Cerebellar cortex (tissue), 1 donor: ENCODE measurements around the gene ZBTB7C.

ENCODE experiments used
- DNase-seq: peaks from one replicate; pipeline ENCODE4 v3.0.0-alpha.2; 2015; ENCODE audit warnings: low spot score

The ZBTB7C gene

DNA sequence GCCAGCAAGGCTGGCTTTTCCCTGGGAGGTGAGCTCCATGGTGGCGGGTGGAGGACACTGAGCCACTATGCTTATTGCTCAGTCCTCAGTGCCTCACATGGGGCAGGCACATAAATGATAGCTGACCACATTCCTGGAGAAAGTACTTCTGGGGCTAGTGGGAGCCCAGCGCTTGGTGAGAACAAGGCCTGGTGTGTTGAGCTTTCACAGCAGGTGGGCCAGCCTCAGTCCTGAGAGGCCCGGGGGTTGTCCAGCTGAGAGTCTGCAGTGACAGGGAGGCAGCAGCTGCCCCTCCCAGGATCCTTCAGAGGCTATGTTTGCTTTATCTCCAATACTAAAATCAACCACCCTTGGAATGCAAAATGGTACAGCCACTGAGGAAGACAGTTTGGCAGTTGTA, 217.7 kb downstream of the ZBTB7C start:
- DNase-seq: no peak

DNA sequence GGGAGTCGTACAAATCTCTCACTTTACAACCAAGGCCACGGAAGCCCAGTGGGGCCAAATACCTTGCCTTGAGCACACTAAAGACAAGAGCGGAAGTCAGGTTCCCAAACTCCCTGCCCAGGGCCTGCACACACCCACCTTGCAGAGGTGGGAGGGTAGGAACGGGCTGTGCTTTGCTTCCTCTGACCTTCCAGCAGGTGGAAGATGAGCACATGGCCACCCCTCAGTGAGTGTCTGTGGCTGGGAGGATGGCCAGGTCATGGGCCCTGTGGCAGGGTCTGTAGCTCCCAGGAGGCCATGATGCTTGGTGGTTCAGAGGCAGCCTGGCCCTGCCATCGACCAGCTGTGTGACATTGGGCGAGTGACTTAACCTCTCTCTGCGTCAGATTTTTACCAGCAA, 218.2 kb downstream of the ZBTB7C start:
- no peak for DNase-seq

DNA sequence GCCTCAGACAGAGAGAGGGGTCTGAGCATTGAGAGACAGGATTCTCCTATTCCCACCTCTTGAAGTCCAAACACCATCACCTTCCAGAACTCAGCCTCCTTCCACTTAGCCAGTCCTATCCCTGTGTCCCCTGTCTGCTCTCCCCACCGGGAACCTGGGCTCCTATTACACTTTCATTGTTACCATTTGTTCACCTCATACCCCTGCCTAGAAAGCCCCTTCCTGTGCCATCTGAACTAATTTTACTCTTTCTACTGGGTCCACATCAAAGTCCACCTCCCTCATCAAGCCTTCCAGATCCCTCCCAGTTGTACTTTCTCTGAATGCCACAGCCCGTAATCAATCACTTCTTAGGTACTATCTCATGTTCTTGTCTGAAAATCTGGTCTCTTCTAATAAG, 220.6 kb downstream of the ZBTB7C start:
- no peak for DNase-seq

DNA sequence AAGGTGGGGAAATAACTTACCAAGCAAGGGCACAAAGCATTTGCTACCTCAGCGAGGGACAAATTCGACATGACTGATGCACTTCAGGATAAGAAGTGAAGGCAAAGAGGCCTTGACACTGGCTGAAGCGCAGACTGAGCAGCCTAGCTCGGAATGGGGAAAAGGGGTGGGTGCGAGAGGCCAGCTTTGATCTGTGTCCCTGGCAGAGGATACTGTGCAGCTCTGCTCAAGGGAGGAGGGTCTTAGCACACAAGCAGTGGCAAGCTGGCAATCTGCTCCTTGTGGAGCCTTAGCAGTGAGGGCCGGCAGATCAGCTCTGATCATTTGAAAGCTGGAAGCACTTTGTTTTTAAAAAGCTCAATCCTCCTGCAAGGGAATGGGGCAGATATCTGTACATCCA, 222.3 kb downstream of the ZBTB7C start:
- DNase-seq: no peak

DNA sequence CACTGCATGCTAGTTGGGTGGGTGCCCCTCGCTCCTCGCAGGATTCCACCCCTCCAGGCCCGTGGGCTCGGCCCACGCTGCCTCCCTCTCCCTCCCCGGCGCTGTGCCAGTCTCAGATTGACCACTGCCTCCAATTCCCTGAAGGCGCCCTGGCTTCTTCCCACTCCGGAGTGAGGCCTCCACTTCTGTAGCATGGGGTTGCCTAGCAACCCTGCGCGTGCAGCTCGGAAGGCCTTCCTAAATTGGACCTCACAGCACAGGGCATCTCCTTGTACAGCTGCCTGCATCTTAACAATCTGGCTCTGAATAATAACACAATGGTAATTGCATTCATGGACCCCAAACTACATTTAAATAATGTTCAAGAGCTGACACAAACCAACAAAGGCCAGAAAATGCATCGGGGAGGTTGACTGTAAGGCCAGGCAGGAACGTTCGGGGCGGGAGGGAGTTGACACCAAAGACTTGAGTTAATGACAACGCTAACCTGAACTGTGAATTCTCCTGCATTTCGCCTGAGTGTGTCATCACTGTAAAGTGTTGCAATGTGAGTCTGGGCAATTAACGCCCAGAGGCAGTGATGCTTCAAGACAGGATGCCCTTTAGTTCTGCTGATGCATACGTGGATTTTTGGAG, 222.9 kb downstream of the ZBTB7C start:
- DNase-seq: no peak

DNA sequence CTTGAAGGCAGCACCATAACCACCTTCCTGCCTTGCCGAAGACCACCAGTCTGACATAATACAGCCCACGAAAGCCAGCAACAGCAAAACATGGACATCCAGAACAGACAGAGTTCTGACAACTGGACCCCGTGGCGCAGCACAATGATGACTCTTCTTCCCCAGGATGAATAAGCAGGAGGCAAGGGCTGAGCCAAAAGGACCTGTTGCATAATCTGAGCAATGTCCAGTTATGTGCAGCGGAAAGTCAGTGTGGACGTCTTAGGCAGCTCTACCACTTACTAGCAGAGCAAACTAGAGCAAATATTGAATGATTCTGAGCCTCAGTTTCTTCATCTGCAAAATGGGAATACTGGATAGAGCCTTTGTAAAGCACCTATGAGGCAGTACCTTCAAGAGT, 225.1 kb downstream of the ZBTB7C start:
- no peak for DNase-seq

DNA sequence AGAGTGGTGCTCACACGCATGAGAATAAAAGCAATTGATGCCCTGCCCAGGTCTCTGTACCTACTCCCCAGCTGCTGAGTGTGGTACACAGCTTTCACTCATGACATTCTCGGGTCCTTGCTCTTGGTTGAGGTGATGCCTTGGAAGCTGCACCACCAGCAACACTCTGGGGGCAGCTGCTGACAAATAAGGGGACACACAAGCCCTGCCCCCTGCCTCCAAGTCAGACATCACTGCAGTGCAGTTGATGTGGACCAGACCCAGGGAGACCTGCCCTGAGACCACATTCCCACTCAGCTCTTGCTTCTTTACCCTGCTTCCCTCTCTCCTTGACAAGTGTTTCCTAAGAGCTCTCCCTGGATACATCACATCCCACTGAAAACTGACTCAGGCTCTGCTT, 225.6 kb downstream of the ZBTB7C start:
- no peak for DNase-seq

DNA sequence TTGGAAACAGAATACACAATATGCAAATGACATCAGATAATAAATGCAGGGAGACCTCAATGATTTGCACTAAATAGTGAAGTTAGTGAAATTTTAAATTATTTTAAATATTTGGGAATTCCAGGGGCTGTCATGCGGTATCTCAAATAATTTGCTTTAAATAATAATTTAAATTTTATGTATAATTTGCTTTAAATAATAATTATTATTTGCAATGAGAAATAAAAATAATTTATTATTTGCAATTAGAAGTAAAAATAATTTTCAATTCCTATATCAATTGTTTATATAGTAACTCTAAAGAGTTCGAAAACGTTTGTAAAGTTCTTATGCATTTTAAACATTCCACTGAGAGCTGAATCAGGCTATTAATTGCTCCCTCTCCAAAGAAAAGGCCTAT, 226.4 kb downstream of the ZBTB7C start:
- DNase-seq: no peak

DNA sequence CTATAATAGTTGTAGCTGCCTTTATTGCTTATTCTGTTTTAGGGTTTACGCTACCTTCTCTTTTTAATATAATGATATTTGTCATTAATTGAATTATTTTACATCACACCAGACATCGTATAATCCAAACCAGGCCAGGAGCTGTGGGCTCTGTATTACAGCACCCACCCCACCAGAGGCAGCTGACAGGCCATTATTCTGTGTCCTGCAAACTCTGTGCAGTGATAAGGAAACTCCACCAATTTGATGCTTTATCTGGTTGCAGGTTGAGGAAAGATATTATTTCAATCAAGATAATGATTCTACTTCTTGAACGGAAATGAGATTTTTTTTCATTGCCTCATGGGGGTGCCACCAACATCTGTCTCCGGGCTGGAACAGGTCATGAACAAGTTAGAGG, 227.3 kb downstream of the ZBTB7C start:
- no peak for DNase-seq

DNA sequence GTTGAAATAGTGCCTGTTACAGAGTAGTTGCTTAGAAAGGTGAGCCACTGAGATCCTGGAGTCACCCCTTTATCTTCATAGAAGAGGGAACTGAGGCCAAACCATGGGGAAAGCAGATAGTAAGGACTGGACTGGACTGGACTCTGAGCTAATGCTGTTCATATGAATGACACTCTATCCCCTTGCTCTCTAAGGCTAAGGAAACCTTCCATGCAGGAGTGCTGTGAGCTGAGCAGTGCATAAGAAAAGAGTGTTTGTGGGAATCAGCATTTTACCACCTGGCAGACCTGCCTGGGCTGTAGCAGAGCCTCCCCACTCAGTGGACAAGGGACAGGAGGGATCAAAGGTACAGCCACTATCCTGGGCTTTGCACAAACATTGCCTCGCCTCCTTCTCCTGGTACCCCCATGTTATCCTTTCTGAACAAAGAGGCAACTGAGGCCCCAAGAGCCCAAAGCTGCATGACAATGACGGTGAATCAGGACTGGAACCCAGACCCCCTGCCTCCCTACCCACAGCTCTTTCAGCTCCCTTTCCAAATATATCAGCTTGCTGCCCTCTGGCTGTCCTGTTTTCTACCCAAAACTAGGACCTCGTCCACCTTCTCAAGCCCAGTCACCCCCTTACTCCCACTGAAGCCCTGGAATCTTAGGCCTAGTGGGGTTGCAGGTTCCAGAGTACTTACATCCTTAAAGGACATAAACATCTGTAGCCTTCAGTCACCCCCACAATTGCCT, 227.9 kb downstream of the ZBTB7C start:
- no peak for DNase-seq

DNA sequence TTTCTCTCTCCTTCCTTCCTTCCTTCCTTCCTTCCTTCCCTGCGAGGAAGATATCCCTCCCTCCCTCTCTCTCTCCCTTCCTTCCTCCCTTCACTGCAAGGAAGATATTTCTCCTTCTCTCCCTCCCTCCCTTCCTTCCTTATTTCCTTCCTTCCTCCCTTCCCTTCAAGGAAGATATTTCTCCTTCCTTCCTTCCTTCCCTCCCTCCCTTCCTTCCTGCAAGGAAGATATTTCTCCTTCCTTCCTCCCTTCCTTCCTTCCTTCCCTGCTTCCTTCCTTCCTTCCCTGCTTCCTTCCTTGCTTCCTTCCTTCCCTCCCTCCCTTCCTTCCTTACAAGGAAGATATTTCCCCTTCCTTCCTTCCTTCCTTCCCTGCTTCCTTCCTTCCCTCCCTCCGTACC, 229.5 kb downstream of the ZBTB7C start:
- no peak for DNase-seq

DNA sequence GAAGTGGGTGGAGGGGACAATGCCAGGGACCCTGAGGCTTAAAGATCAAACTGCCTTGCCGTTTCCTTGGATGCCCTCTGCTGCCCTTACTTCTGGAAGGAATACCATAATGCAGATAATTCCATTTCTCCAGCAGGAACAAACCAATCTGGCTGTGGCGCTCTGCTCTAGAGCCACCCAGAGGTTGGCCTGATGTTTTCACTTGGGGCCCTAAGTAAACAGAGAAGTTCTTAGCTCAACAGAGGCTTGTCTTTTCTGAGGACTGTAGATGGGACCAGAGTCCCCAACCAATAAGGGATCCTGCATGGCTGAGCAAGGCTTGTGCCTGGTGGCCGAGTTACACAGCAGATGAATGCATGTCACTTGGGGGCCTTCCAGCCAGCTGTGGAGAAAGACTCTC, 230.2 kb downstream of the ZBTB7C start:
- no peak for DNase-seq

DNA sequence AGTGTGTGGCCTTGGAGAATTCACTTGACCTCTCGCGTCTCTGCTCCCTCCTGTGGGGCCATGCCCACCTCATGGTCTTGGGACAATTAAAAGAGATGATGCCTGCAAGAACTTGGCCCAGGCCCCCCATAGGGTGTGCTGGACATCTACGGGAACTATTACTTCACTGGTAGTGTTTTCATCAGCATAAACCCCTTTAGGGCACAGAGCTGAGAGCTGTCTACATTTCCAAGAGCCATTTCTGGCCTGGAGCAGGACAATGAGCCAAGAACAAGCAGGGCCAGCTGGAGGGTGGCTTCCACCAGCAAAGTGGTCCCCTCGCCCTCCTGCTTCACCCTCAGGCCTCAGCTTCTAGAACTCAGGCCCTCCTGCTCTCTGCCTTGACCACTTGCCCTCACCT, 232.3 kb downstream of the ZBTB7C start:
- no peak for DNase-seq

DNA sequence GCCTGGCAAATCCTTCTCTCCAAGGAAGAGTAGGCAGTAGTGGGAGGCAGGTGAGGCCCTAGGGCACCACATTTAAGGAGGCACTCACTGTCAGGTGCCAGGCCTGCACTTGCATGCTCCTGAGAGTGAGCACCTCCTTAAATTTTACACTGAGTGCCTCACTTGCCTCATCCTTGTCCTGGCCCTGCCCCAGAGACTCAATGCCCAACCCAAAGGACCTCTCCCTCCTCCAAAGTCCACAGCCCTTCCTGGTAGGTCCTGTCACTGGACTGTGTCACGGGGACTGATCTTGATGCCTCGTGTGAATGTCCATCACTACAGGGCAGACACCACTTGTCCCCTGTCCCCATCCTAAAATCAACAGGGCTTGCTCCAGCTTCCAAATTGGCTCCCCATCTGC, 235.6 kb downstream of the ZBTB7C start:
- no peak for DNase-seq

DNA sequence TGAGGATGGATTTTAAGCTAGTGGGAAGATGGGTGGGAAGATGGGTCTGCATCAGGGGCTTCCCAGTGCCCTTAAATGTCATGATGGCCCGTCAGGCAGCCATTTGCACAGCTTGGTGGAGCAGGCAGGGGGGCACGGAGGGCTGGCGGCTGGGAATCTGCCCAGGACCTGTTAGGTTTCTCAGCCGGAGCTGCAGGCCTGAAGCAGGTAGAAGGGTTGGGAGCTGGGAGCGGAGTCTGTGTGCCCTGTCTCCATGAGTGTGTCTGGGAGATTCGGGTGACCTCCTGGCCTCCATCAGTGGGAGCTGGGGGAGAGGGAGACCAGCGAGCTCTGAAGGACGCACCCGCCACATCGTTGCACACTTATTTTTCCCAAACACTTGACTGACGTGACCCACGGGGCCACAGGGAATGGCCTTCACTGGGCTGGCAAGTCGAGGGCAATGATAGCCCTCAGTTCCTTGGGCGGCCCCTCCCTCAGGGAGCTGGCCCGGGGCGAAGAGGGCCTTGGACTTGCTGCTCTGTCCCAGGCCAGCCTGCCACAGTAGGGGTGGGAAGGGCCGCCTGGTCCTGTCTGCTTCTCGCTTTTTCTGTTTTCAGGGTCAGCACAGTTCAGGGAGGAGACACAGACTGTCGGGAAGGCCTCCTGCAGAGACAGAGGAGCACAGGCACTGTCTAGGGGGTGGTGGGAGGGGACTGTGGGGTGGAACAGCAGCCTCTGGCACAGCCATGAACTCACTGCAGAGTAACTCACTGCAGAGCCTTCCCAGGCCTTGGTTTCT, 236.8 kb downstream of the ZBTB7C start:
- no peak for DNase-seq

DNA sequence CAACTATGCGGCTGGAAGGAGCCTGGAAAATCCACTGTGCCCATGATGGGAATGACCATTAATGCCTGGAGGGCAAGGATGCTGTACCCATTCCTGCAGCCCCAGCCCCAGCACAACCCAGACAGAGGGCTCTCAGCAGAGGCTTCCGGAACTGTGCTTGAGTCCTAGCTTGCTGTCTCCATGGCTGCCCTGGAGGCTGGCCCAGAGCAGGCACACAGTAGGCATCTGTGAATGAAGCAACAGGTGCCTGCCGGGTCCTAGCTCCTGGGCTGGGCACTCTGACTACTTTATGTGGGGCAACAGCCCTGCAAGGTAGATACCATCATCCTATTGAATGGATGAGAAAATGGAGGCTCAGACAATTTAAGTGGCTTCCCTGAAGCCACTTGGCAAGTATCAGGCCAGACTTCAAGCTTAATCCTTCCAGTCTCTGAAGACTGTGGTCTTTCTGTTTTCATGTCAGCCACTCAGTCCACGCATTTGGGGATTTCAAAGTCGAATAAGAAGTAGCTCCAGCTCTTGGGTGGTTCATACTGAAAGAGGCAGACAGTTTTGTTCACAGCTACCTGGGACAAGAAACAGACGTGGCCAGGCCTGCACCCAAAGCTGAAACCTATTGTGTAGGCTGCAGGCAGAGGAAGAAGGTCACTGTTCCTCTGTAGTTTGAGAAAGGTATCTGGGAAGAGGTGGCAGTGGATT, 237.5 kb downstream of the ZBTB7C start:
- DNase-seq: no peak

DNA sequence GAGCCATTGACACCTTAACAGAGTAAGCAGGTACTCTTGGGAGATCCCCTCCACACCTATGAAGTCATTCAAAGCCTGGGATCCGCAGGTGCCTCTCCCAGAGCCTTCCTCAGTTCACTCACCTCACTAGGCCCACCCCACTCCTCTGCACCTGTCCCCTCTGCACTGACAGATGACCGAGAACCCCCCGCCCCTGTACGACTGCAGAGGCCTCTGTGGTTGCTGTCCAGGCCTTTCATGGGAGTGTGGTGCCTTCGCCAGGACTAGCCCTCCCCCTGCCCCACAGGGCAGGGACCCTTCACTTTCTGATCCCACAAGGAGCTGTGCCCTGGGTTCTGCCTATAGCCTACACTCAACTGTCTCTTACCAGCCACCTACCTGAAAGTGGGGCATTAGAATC, 238.5 kb downstream of the ZBTB7C start:
- no peak for DNase-seq

DNA sequence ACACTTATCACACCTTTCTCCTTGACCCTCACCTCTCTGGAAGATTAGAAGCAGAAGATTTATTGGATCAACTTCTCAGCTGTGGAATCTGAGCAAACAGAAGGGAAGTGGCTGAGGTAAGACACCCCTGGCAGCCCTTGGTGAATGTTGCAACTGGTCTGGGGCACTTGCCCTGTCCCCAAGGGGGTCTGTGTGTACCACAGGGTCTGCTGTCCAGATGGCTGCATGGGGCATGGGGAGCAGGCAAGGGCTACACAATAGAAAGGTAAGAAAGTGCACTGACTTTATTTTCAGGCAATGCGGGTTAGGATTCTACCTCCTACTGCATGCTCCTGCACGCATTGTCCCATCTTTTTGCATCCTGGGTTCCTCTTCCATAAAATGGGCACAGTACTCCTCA, 240.3 kb downstream of the ZBTB7C start:
- no peak for DNase-seq

DNA sequence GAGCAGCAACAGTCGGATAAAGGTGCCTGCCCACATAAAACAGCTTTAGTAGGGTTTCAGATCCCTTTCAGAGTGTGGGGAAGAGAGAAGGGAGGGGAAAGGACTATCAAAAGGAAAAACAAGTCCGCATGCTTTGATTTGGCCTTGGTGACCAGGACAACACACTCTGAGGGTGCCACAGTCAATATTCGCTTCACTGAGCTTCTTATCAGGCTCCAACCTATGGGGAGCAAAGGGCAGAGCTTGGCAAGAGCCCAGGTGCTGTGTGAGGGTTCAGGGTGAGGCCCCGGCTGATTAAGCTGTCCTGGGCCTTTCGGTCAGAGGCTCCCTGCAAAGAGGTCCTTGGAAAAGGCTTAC, 241.3 kb downstream of the ZBTB7C start:
- DNase-seq: no peak

DNA sequence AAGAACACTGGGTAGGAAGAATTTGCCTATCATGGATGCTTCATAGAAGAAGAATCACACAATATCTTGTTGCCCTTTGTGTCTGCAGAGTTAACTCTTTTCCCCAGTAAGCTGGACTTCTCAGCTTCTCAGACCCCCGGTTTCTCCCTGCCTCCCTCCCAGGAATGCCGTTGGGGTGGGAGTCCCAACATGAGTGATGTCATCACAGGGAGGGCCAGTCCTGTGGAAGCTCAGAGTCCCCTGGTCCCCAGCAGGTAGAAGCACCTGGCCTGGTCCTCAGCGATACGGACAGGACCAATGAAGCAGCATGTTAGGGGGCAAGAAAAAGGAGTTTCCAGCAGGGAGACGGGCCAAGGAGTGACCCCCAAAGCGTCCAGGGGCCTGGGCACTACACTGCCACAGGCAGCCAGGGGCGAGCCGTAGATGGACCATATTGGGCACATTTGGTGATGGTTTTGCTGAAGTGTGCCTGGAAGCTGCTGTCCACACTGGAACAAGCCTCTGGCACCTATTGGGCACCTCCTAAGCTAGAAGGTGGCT, 242.8 kb downstream of the ZBTB7C start:
- no peak for DNase-seq

DNA sequence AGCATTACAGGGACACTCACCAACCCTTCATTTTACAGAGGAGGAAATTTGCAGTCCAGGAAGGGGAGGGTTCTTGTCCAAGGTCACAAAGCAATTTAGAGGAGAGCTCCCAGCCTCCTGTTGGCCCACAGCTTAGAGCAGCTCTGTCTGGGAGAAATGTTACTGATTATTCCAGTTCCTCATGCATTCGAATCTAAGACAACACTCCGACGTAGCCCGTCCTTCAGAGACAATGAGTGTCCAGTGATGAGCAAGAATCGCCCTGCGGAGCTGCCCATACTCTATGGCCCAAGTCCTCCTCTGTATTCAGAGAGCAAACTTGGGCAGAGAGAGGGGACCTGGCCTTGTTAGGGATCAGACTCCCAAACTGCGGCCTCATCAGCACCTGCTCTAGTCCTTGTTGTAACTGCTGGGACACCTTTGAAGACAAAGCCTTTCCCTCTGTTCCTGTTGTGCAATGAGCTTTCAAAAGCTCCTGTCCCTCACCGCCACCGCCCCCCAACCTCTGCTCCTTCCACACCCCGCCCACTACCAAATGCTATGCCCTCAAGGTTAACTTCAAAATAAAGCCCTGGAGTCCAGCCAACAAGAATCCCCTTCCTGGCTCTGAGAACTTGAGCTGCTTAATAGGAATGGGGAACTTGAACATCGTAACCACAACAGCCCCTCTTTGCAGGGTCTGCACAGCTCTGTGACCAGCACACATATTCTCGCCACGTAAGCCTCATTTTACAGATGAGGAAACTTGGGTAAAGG, 243.9 kb downstream of the ZBTB7C start:
- DNase-seq: no peak

DNA sequence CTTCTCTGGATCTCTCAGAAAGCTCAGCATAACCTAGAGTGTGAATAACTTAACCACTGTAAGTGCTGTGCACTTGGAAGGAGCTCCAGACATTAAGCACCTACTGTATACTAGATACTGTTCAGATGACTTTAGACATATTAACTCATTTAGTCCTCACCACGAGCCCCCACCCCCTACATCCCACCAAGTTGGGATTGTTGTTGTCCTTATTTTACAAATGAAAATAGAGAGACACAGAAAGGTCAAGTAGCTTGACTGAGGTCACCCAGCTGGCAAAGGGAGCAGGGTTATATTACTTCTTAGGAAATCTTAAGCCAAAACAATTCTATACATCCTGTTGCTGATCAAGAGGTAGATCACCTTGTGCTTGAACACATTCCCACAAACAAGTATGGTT, 244.5 kb downstream of the ZBTB7C start:
- DNase-seq: no peak
